ENCODE data around the gene GORASP2. TPM values are rescaled to one million over a fixed set of nuclear protein-coding genes. Genes with fewer than 3 reads are reported as not detected.

The GORASP2 gene
- total RNA-seq, 2 experiments from 2014 or later: 64.5 to 73.7 TPM

GRCh38 chr2:170926743-170927297 lies 2.2 kb upstream of the GORASP2 start:
- intact Hi-C loops (cut with micrococcal nuclease): loop anchor here (5.0 kb wide), 2 partner anchors 320 to 1345 kb away; partner anchors contain the start of gene PPIG
- POLR2A ChIA-PET: no interaction called here
- Mint-ChIP-seq H3K36me3 (peaks cover 10% of the 10 kb centered on the region), H3K27ac (no peak overlapping the region), H3K4me3 (no peak overlapping the region), H3K4me1 (ENCODE audit: low read depth) (peaks cover 22% of the 10 kb centered on the region), H3K27me3 (no peaks in the 10 kb centered on the region), H3K9me3 (peaks cover 7% of the 10 kb centered on the region)
- CTCF ChIA-PET: interaction anchor here (0.7 kb wide), 1 partner anchor 168 kb away, joined by 3 read pairs; no protein-coding TSS in a partner anchor
- no peak for DNase-seq

- DNase-seq: no peak
- no peaks in the 10 kb centered on the region for H3K27me3 Mint-ChIP-seq
- peak overlapping the region; percentile 97 for H3K4me3 Mint-ChIP-seq
- intact Hi-C loops (cut with micrococcal nuclease): loop anchor here (1.0 to 5.0 kb wide), 8 partner anchors 159 to 1346 kb away; partner anchors contain the start of genes DCAF17, DYNC1I2, HAT1 and PPIG
- H3K4me1 Mint-ChIP-seq (ENCODE audit: low read depth): peaks cover 29% of the 10 kb centered on the region
- peaks cover 12% of the 10 kb centered on the region for H3K36me3 Mint-ChIP-seq
- H3K27ac Mint-ChIP-seq: peak overlapping the region; percentile 89
- ChIA-PET CTCF (interaction anchor here (0.6 to 4.3 kb wide), 43 partner anchors 10 to 1100 kb away, joined by 3 to 20 read pairs (median 4); partner anchors contain the start of genes DCAF17 and METTL8), POLR2A (interaction anchor here (0.7 to 2.4 kb wide), 5 partner anchors 16 to 1628 kb away, joined by 3 to 13 read pairs (median 3); partner anchors contain the start of genes DCAF17, METTL8 and PDK1)
- H3K9me3 Mint-ChIP-seq: peaks cover 7% of the 10 kb centered on the region
Measured at GRCh38 chr2:170928036-170928823, 823 bp upstream of the GORASP2 start.

GRCh38 chr2:170929686-170930050 lies 615 bp downstream of the GORASP2 start:
- Mint-ChIP-seq H3K27me3 (no peaks in the 10 kb centered on the region), H3K27ac (peak overlapping the region; percentile 96), H3K4me1 (ENCODE audit: low read depth) (peaks cover 38% of the 10 kb centered on the region), H3K9me3 (peaks cover 3% of the 10 kb centered on the region), H3K36me3 (peaks cover 12% of the 10 kb centered on the region), H3K4me3 (peak overlapping the region; percentile 97)
- POLR2A ChIA-PET: interaction anchor here (1.1 to 2.4 kb wide), 8 partner anchors 11 to 993 kb away, joined by 3 to 13 read pairs (median 4); partner anchors contain the start of genes DCAF17, HAT1, METTL8 and SLC25A12
- DNase-seq: peak; percentile 63
- CTCF ChIA-PET: interaction anchor here (0.6 to 4.3 kb wide), 22 partner anchors 9 to 774 kb away, joined by 3 to 20 read pairs (median 6); partner anchors contain the start of genes DCAF17 and METTL8
- intact Hi-C loops (cut with micrococcal nuclease): loop anchor here (1.0 to 5.0 kb wide), 8 partner anchors 44 to 1347 kb away; partner anchors contain the start of genes HAT1 and PPIG

DNA sequence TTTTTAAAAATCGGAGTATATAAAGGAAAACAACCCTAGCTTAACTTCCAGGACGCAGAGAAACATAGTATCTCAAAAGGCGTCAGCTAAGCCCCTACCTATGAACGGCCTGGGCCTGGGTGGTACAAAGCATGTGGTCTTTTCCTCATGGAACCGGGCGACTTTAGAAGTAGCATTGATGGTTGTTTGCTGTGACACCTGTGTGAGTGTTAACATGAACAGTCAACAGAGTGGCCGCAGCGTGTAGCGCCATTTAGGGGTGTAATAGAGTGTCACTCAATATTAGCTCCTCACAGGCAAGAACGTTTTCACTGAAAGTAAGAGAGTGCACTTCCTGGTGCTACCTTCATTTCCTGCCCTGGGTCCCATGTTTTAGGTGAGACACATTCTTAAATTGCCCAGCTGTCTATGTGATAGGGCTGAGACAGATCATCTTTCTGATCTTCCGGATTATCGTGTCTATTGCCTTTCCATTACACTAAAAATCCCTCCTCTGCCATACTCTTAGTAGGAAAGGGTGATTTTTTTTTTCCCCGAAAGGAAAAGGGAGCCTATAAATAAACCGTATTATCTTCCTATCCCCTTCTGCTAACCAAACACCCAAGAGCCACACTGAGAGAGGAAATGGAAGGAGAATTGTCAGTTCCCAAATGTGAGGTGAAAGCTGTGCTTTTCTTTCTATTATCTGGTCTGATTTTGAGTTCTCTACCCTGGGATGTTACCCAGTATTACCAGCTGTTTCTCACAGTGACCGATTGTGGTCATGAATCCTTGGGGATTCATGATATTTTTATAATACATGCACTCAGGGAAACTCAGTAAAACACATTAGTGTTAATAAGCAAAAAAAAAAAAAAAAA lies 1.3 kb downstream of the GORASP2 start:
- Mint-ChIP-seq H3K27ac (peak overlapping the region; percentile 96), H3K36me3 (peaks cover 12% of the 10 kb centered on the region), H3K9me3 (no peaks in the 10 kb centered on the region), H3K4me3 (peak overlapping the region; percentile 97), H3K27me3 (no peaks in the 10 kb centered on the region), H3K4me1 (ENCODE audit: low read depth) (peaks cover 38% of the 10 kb centered on the region)
- CTCF ChIA-PET: interaction anchor here (0.6 to 4.3 kb wide), 13 partner anchors 8 to 503 kb away, joined by 3 to 20 read pairs (median 10); partner anchors contain the start of genes DCAF17 and METTL8
- intact Hi-C loops (cut with micrococcal nuclease): loop anchor here (1.0 kb wide), 3 partner anchors 43 to 486 kb away; no protein-coding TSS in a partner anchor
- peak; percentile 79 for DNase-seq
- POLR2A ChIA-PET: interaction anchor here (1.1 to 2.4 kb wide), 7 partner anchors 11 to 992 kb away, joined by 3 to 13 read pairs (median 5); partner anchors contain the start of genes DCAF17, HAT1, METTL8 and SLC25A12

DNA sequence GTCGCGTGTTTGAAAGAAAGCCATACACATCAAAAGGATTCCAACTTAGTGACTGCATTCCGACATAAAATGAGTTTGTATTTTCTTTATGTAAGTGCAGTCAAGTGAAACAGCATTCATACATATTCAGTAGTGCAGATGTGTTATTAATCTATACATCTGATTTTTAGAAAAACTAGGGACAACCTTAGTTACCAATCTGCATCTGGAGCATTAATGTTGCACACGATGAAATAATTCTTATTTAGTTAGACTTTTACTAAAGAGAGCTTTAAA lies 1.9 kb downstream of the GORASP2 start:
- CTCF ChIA-PET: interaction anchor here (0.6 to 4.3 kb wide), 6 partner anchors 42 to 995 kb away, joined by 3 to 13 read pairs (median 11); partner anchors contain the start of genes DCAF17 and METTL8
- intact Hi-C loops (cut with micrococcal nuclease): loop anchor here (1.0 kb wide), 3 partner anchors 42 to 485 kb away; no protein-coding TSS in a partner anchor
- POLR2A ChIA-PET: interaction anchor here (1.4 kb wide), 1 partner anchor 593 kb away, joined by 4 read pairs; no protein-coding TSS in a partner anchor
- no peak for DNase-seq
- H3K27ac Mint-ChIP-seq: peak overlapping the region; percentile 96
- peak overlapping the region; percentile 97 for H3K4me3 Mint-ChIP-seq
- no peaks in the 10 kb centered on the region for H3K27me3 Mint-ChIP-seq
- no peaks in the 10 kb centered on the region for H3K9me3 Mint-ChIP-seq
- peaks cover 42% of the 10 kb centered on the region for H3K4me1 Mint-ChIP-seq (ENCODE audit: low read depth)
- H3K36me3 Mint-ChIP-seq: peaks cover 15% of the 10 kb centered on the region

DNA sequence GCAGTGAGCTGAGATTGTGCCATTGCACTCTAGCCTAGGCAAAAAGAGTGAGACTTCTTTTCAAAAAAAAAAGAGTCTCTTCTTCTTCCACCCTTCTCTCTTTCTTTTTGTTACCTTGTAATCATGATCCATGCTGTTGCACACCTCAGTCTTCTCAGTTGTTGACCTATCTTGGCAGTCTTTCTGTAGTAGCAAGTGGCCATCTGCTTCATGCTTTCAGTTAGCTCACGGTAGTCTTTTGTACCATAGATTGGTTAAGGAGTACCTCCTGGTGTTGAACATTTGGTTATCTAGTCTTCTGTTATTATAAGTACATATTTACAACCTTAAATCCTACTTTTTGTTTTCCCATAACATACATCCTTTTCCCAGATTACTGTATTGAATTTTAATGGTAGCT lies 3.1 kb downstream of the GORASP2 start:
- no peak for DNase-seq
- peaks cover 15% of the 10 kb centered on the region for H3K36me3 Mint-ChIP-seq
- H3K4me3 Mint-ChIP-seq: no peak overlapping the region
- no peaks in the 10 kb centered on the region for H3K27me3 Mint-ChIP-seq
- no peaks in the 10 kb centered on the region for H3K9me3 Mint-ChIP-seq
- ChIA-PET CTCF (interaction anchor here (0.8 to 1.9 kb wide), 3 partner anchors 10 to 155 kb away, joined by 3 to 5 read pairs (median 4); no protein-coding TSS in a partner anchor), POLR2A (no interaction called here)
- intact Hi-C loops (cut with micrococcal nuclease): no loop called here
- H3K27ac Mint-ChIP-seq: no peak overlapping the region
- H3K4me1 Mint-ChIP-seq (ENCODE audit: low read depth): peaks cover 42% of the 10 kb centered on the region

DNA sequence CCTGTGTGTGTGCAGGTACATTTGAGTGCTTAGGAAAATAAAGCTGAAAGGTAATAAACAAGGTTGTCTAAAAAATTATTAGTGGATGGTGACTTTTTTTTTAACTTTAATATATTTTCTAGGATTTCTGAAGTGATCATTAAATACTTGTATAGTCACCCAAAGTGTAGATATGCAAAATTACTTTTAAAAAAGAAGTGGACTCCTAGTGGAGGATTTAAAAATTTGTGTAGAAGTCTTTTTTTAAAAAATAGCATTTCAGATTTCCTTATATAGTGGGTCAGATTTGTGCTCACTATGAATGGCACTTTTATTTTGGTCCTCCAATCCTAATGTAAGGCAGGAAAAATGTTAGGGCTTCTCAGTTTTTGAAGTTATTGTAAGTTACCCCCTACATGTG lies 3.9 kb downstream of the GORASP2 start:
- no peak overlapping the region for H3K4me3 Mint-ChIP-seq
- no peak overlapping the region for H3K27ac Mint-ChIP-seq
- peaks cover 15% of the 10 kb centered on the region for H3K36me3 Mint-ChIP-seq
- no peak for DNase-seq
- intact Hi-C loops (cut with micrococcal nuclease): no loop called here
- no peaks in the 10 kb centered on the region for H3K27me3 Mint-ChIP-seq
- H3K4me1 Mint-ChIP-seq (ENCODE audit: low read depth): peaks cover 46% of the 10 kb centered on the region
- CTCF ChIA-PET: interaction anchor here (1.9 kb wide), 1 partner anchor 154 kb away, joined by 5 read pairs; no protein-coding TSS in a partner anchor
- POLR2A ChIA-PET: no interaction called here
- H3K9me3 Mint-ChIP-seq: no peaks in the 10 kb centered on the region

- DNase-seq: no peak
- ChIA-PET POLR2A (interaction anchor here (0.6 kb wide), 1 partner anchor 31 kb away, joined by 3 read pairs; no protein-coding TSS in a partner anchor), CTCF (interaction anchor here (3.3 kb wide), 1 partner anchor 8 kb away, joined by 20 read pairs; the partner anchor contains the start of gene GORASP2)
- Mint-ChIP-seq H3K27ac (no peak overlapping the region), H3K27me3 (no peaks in the 10 kb centered on the region), H3K36me3 (peaks cover 7% of the 10 kb centered on the region), H3K4me3 (no peak overlapping the region), H3K4me1 (ENCODE audit: low read depth) (peaks cover 67% of the 10 kb centered on the region), H3K9me3 (no peaks in the 10 kb centered on the region)
- intact Hi-C loops (cut with micrococcal nuclease): no loop called here
Measured at GRCh38 chr2:170937709-170938379, 8.8 kb downstream of the GORASP2 start.

- no peak for DNase-seq
- intact Hi-C loops (cut with micrococcal nuclease): no loop called here
- H3K27ac Mint-ChIP-seq: no peak overlapping the region
- H3K27me3 Mint-ChIP-seq: no peaks in the 10 kb centered on the region
- peaks cover 69% of the 10 kb centered on the region for H3K4me1 Mint-ChIP-seq (ENCODE audit: low read depth)
- peaks cover 7% of the 10 kb centered on the region for H3K36me3 Mint-ChIP-seq
- H3K4me3 Mint-ChIP-seq: no peak overlapping the region
- ChIA-PET POLR2A (no interaction called here), CTCF (interaction anchor here (0.6 to 3.3 kb wide), 3 partner anchors 11 to 37 kb away, joined by 3 to 20 read pairs (median 4); partner anchors contain the start of gene GORASP2)
- H3K9me3 Mint-ChIP-seq: no peaks in the 10 kb centered on the region
Measured at GRCh38 chr2:170940066-170940465, 11.0 kb downstream of the GORASP2 start.

GRCh38 chr2:170942615-170943014 lies 13.6 kb downstream of the GORASP2 start:
- Mint-ChIP-seq H3K4me1 (ENCODE audit: low read depth) (peaks cover 68% of the 10 kb centered on the region), H3K4me3 (no peak overlapping the region), H3K27ac (no peak overlapping the region), H3K27me3 (no peaks in the 10 kb centered on the region), H3K36me3 (peaks cover 10% of the 10 kb centered on the region), H3K9me3 (no peaks in the 10 kb centered on the region)
- no peak for DNase-seq
- ChIA-PET CTCF (interaction anchor here (1.2 kb wide), 1 partner anchor 30 kb away, joined by 3 read pairs; no protein-coding TSS in a partner anchor), POLR2A (no interaction called here)
- intact Hi-C loops (cut with micrococcal nuclease): no loop called here

Measured in activated CD4-positive, alpha-beta memory T cell treated with anti-CD3 and anti-CD28 coated beads for 36 hours (primary cell).